Activated B cell treated with CpG ODN at 0.5 μM for 24 hours (primary cell): ENCODE results near the gene ATAD3A. TPM values are rescaled to one million over a fixed set of nuclear protein-coding genes. Genes with fewer than 3 reads are reported as not detected.

Experiments
- ATAC-seq: fragments of 200-7000 bp; cut with Tn5 transposase; one replicate; pipeline ENCODE4 v1.10.0; 2021; ENCODE audit warnings: low read depth, mild to moderate bottlenecking, moderate library complexity
- CTCF ChIA-PET: fragments of 350-600 bp; sonication (Branson Sonifier 250); formaldehyde crosslinking; loops from one replicate; lab custom pipeline; 2021; ENCODE audit warnings: antibody characterized with exemption; lab: Charles Lee
- POLR2A ChIA-PET: fragments of 350-600 bp; sonication (Branson Sonifier 250); formaldehyde crosslinking; loops from one replicate; lab custom pipeline; 2021; ENCODE audit warnings: antibody characterized with exemption; lab: Charles Lee
- DNase-seq: peaks from one replicate; pipeline ENCODE4 v3.0.0; 2022
- H3K27ac Mint-ChIP-seq: one replicate; pipeline ENCODE4 v1.8.0; 2020; ENCODE audit warnings: mixed read lengths
- H3K27me3 Mint-ChIP-seq: one replicate; pipeline ENCODE4 v1.8.0; 2021; ENCODE audit warnings: mixed read lengths
- H3K36me3 Mint-ChIP-seq: one replicate; pipeline ENCODE4 v1.8.0; 2021; ENCODE audit warnings: low read depth, mixed read lengths
- H3K4me1 Mint-ChIP-seq: one replicate; pipeline ENCODE4 v1.8.0; 2021; ENCODE audit warnings: mixed read lengths
- H3K4me3 Mint-ChIP-seq: one replicate; pipeline ENCODE4 v1.8.0; 2020; ENCODE audit warnings: mild to moderate bottlenecking, mixed read lengths
- H3K9me3 Mint-ChIP-seq: one replicate; pipeline ENCODE4 v1.8.0; 2020; ENCODE audit warnings: mixed read lengths
- CTCF ChIP-seq: fragments of 200-600 bp; IDR thresholded peaks from one replicate; pipeline ENCODE4 v1.8.0; 2022; ENCODE audit warnings: antibody characterized with exemption, mild to moderate bottlenecking
- intact Hi-C: fragments of 100-400 bp; cut with micrococcal nuclease; formaldehyde crosslinking; loops from one replicate; pipeline ENCODE4 v1.15.1; 2024
- total RNA-seq: library from RNA; stranded (reverse); gene quantifications from 2 replicates; pipeline ENCODE4 v1.2.3, GENCODE V29; 2022

ATAD3A gene
- total RNA-seq, 1 donor from 2014 or later = 32.4 TPM

- ChIA-PET POLR2A (no interaction called here), CTCF (no interaction called here)
- H3K36me3 Mint-ChIP-seq = peaks cover 33% of the 10 kb centered on the region
- DNase-seq = no peak
- intact Hi-C loops = no loop called here
- peak overlapping the region; percentile 1 for H3K27ac Mint-ChIP-seq
- H3K27me3 Mint-ChIP-seq = no peaks in the 10 kb centered on the region
- H3K4me3 Mint-ChIP-seq = no peak overlapping the region
- no peaks in the 10 kb centered on the region for H3K9me3 Mint-ChIP-seq
- TF ChIP-seq CTCF = no peak
- H3K4me1 Mint-ChIP-seq = peaks cover 4% of the 10 kb centered on the region
- ATAC-seq = no peak
Observed at GRCh38 chr1:1559066-1559465, 47.1 kb downstream of the ATAD3A start.

GRCh38 chr1:1560178-1560577 is 48.2 kb downstream of the ATAD3A start:
- POLR2A ChIA-PET = no interaction called here
- TF ChIP-seq CTCF = no peak

GRCh38 chr1:1561801-1562470 is 50.0 kb downstream of the ATAD3A start:
- intact Hi-C loops = no loop called here
- TF ChIP-seq CTCF = no peak
- CTCF ChIA-PET = no interaction called here
- Mint-ChIP-seq H3K9me3 (no peaks in the 10 kb centered on the region), H3K27ac (no peak overlapping the region), H3K4me3 (no peak overlapping the region), H3K36me3 (peaks cover 56% of the 10 kb centered on the region), H3K4me1 (peaks cover 3% of the 10 kb centered on the region), H3K27me3 (no peaks in the 10 kb centered on the region)
- ATAC-seq (no peak), DNase-seq (no peak)
- POLR2A ChIA-PET = no interaction called here

More at GRCh38 chr1:1560178-1560577, 48.2 kb downstream of the ATAD3A start:
- no peak for ATAC-seq
- no peak for DNase-seq
- H3K36me3 Mint-ChIP-seq = peaks cover 44% of the 10 kb centered on the region
- intact Hi-C loops = no loop called here
- peaks cover 4% of the 10 kb centered on the region for H3K4me1 Mint-ChIP-seq
- no peak overlapping the region for H3K4me3 Mint-ChIP-seq
- H3K27me3 Mint-ChIP-seq = no peaks in the 10 kb centered on the region
- no peaks in the 10 kb centered on the region for H3K9me3 Mint-ChIP-seq
- no peak overlapping the region for H3K27ac Mint-ChIP-seq
- CTCF ChIA-PET = no interaction called here

GRCh38 chr1:1562556-1563195 is 50.7 kb downstream of the ATAD3A start:
- POLR2A ChIA-PET = interaction anchor here (0.6 kb wide), 1 partner anchor 285 kb away, joined by 5 read pairs; no protein-coding TSS in a partner anchor

More at GRCh38 chr1:1562556-1563195, 50.7 kb downstream of the ATAD3A start:
- Mint-ChIP-seq H3K4me3 (no peak overlapping the region), H3K4me1 (peaks cover 11% of the 10 kb centered on the region), H3K27ac (no peak overlapping the region), H3K27me3 (no peaks in the 10 kb centered on the region), H3K9me3 (no peaks in the 10 kb centered on the region), H3K36me3 (peaks cover 62% of the 10 kb centered on the region)
- DNase-seq (no peak), ATAC-seq (no peak)
- CTCF ChIA-PET = no interaction called here
- no peak for TF ChIP-seq CTCF
- intact Hi-C loops = no loop called here
